Osteoblast (primary cell): ENCODE measurements around the gene CRYBA1. TPM values are rescaled to one million over a fixed set of nuclear protein-coding genes. Genes with fewer than 3 reads are reported as not detected.

ENCODE experiments used
- DNase-seq: peaks from one replicate; pipeline ENCODE4 v3.0.0; 2011; ENCODE audit warnings: low spot score, mixed read lengths; ENCODE audit not compliant: insufficient read length; ENCODE audit errors: missing footprints
- H2AFZ ChIP-seq: 2 replicates; pipeline ENCODE4 v1.6.0; 2011; ENCODE audit warnings: mild to moderate bottlenecking, low read length
- H3K27ac ChIP-seq: 2 replicates; pipeline ENCODE4 v1.5.1; 2011; ENCODE audit warnings: mild to moderate bottlenecking, low read depth, low read length, moderate library complexity
- H3K27me3 ChIP-seq: 2 replicates; pipeline ENCODE4 v1.6.0; 2012; ENCODE audit warnings: mild to moderate bottlenecking, control low read depth, inconsistent platforms, low read length, moderate library complexity; ENCODE audit not compliant: insufficient read depth
- H3K36me3 ChIP-seq: 2 replicates; pipeline ENCODE4 v1.5.1; 2011; ENCODE audit warnings: mild to moderate bottlenecking, low read length, control low read depth, moderate library complexity; ENCODE audit not compliant: insufficient read depth
- H3K4me1 ChIP-seq: 2 replicates; pipeline ENCODE4 v1.5.1; 2011; ENCODE audit warnings: mild to moderate bottlenecking, low read length, control low read depth, moderate library complexity; ENCODE audit not compliant: insufficient read depth
- H3K4me2 ChIP-seq: 2 replicates; pipeline ENCODE4 v1.6.0; 2011; ENCODE audit warnings: mild to moderate bottlenecking, low read length; ENCODE audit not compliant: insufficient read depth
- H3K4me3 ChIP-seq: fragments of 200-600 bp; sonication (generic); 3 replicates; pipeline ENCODE4 v1.5.1; 2012; ENCODE audit warnings: mild to moderate bottlenecking, low read length, inconsistent platforms; ENCODE audit not compliant: insufficient read depth
- H3K79me2 ChIP-seq: 2 replicates; pipeline ENCODE4 v1.6.0; 2012; ENCODE audit warnings: mild to moderate bottlenecking, low read length, control low read depth, inconsistent platforms; ENCODE audit not compliant: insufficient read depth
- H3K9me3 ChIP-seq: 2 replicates; pipeline ENCODE4 v1.5.1; 2011; ENCODE audit warnings: low read depth, low read length, control low read depth
- H4K20me1 ChIP-seq: 2 replicates; pipeline ENCODE4 v1.6.0; 2012; ENCODE audit warnings: mild to moderate bottlenecking, low read length, control low read depth; ENCODE audit not compliant: insufficient read depth
- CTCF ChIP-seq: IDR thresholded peaks from 2 replicates; pipeline ENCODE4 v1.5.1; 2011; ENCODE audit warnings: mild to moderate bottlenecking, low read depth, low read length, moderate library complexity; ENCODE audit errors: extremely low read depth
- total RNA-seq: library from RNA; depleted of rRNA; stranded (reverse); fragments of >200 nt; gene quantifications from 2 replicates; pipeline ENCODE4 v1.2.3, GENCODE V29; 2012

CRYBA1 gene
- total RNA-seq, 1 donor, result not detected

GRCh38 chr17:29207975-29208374 lies 38.7 kb upstream of the CRYBA1 start:
- no peaks in the 10 kb centered on the region for H3K36me3 ChIP-seq
- DNase-seq, result no peak
- no peak overlapping the region for H3K4me2 ChIP-seq
- no peaks in the 10 kb centered on the region for H3K27me3 ChIP-seq
- no peak for TF ChIP-seq CTCF
- no peak overlapping the region for H3K4me3 ChIP-seq
- no peak overlapping the region for H3K27ac ChIP-seq
- no peaks in the 10 kb centered on the region for H3K4me1 ChIP-seq
- no peaks in the 10 kb centered on the region for H4K20me1 ChIP-seq
- no peaks in the 10 kb centered on the region for H3K79me2 ChIP-seq
- no peaks in the 10 kb centered on the region for H3K9me3 ChIP-seq
- H2AFZ ChIP-seq, result no peak overlapping the region

GRCh38 chr17:29209073-29209472 lies 37.6 kb upstream of the CRYBA1 start:
- no peaks in the 10 kb centered on the region for H4K20me1 ChIP-seq
- no peak overlapping the region for H3K4me2 ChIP-seq
- H3K27ac ChIP-seq, result no peak overlapping the region
- no peak overlapping the region for H3K4me3 ChIP-seq
- no peak overlapping the region for H2AFZ ChIP-seq
- no peak for DNase-seq
- H3K36me3 ChIP-seq, result no peaks in the 10 kb centered on the region
- TF ChIP-seq CTCF, result no peak
- no peaks in the 10 kb centered on the region for H3K27me3 ChIP-seq
- no peaks in the 10 kb centered on the region for H3K4me1 ChIP-seq
- H3K9me3 ChIP-seq, result no peaks in the 10 kb centered on the region
- H3K79me2 ChIP-seq, result no peaks in the 10 kb centered on the region

- H3K27ac ChIP-seq, result no peak overlapping the region
- TF ChIP-seq CTCF, result no peak
- H3K9me3 ChIP-seq, result no peaks in the 10 kb centered on the region
- H3K4me3 ChIP-seq, result no peak overlapping the region
- H3K4me2 ChIP-seq, result no peak overlapping the region
- H3K79me2 ChIP-seq, result no peaks in the 10 kb centered on the region
- no peaks in the 10 kb centered on the region for H3K36me3 ChIP-seq
- no peaks in the 10 kb centered on the region for H3K27me3 ChIP-seq
- H4K20me1 ChIP-seq, result no peaks in the 10 kb centered on the region
- H3K4me1 ChIP-seq, result no peaks in the 10 kb centered on the region
- no peak overlapping the region for H2AFZ ChIP-seq
- DNase-seq, result no peak
Observed at GRCh38 chr17:29210879-29211278, 35.8 kb upstream of the CRYBA1 start.

GRCh38 chr17:29212094-29212631 lies 34.5 kb upstream of the CRYBA1 start:
- H3K27me3 ChIP-seq, result no peaks in the 10 kb centered on the region
- H3K27ac ChIP-seq, result no peak overlapping the region
- no peak overlapping the region for H3K4me3 ChIP-seq
- no peak overlapping the region for H3K4me2 ChIP-seq
- H3K9me3 ChIP-seq, result no peaks in the 10 kb centered on the region
- no peak for TF ChIP-seq CTCF
- H3K4me1 ChIP-seq, result no peaks in the 10 kb centered on the region
- DNase-seq, result no peak
- no peaks in the 10 kb centered on the region for H3K36me3 ChIP-seq
- no peak overlapping the region for H2AFZ ChIP-seq
- no peaks in the 10 kb centered on the region for H4K20me1 ChIP-seq
- H3K79me2 ChIP-seq, result no peaks in the 10 kb centered on the region
